Neuronal stem cell (in vitro differentiated cells): ENCODE results near the gene SLCO1B3.

Experiments used
- DNase-seq: peaks from one replicate; pipeline ENCODE4 v3.0.0-alpha.2; 2013; ENCODE audit warnings: low spot score
- H2AFZ ChIP-seq: one replicate; pipeline ENCODE4 v1.6.1; 2013; ENCODE audit warnings: mild to moderate bottlenecking, low read length, inconsistent platforms
- H2AK5ac ChIP-seq: 2 replicates; pipeline ENCODE4 v1.6.1; 2013; ENCODE audit warnings: low read depth, mild to moderate bottlenecking, inconsistent platforms, low read length, moderate library complexity, mixed read lengths
- H2BK120ac ChIP-seq: 2 replicates; pipeline ENCODE4 v1.6.1; 2013; ENCODE audit warnings: low read depth, mild to moderate bottlenecking, inconsistent platforms, low read length, moderate library complexity, mixed read lengths
- H2BK12ac ChIP-seq: one replicate; pipeline ENCODE4 v1.6.1; 2013; ENCODE audit warnings: low read length, inconsistent platforms
- H2BK15ac ChIP-seq: 2 replicates; pipeline ENCODE4 v1.6.1; 2013; ENCODE audit warnings: mild to moderate bottlenecking, low read length, inconsistent platforms, mixed read lengths
- H2BK5ac ChIP-seq: one replicate; pipeline ENCODE4 v1.6.1; 2013; ENCODE audit warnings: inconsistent platforms, mild to moderate bottlenecking, low read length, moderate library complexity
- H3K14ac ChIP-seq: one replicate; pipeline ENCODE4 v1.6.1; 2013; ENCODE audit warnings: low read length, inconsistent platforms
- H3K18ac ChIP-seq: 2 replicates; pipeline ENCODE4 v1.6.1; 2013; ENCODE audit warnings: low read length, inconsistent platforms
- H3K23ac ChIP-seq: 2 replicates; pipeline ENCODE4 v1.6.1; 2013; ENCODE audit warnings: low read depth, mild to moderate bottlenecking, mixed read lengths, low read length, inconsistent platforms; ENCODE audit not compliant: poor library complexity
- H3K27ac ChIP-seq: replicated peaks from 3 replicates; pipeline ENCODE4 v1.5.1; 2013; ENCODE audit warnings: low read length, inconsistent platforms
- H3K27me3 ChIP-seq, 3 experiments: 2 replicates each; pipeline ENCODE4 v1.6.1; 2013; ENCODE audit warnings: low read length in 3 of 3, mild to moderate bottlenecking in 2 of 3, inconsistent platforms in 1 of 3, low read depth in 1 of 3, mixed read lengths in 1 of 3, moderate library complexity in 1 of 3; ENCODE audit not compliant: control insufficient read depth in 3 of 3, insufficient read depth in 3 of 3
- H3K36me3 ChIP-seq, 2 donors: replicated peaks in 1 of 2; 2 replicates each; pipeline ENCODE4 v1.6.1; 2013; ENCODE audit warnings: low read length in 2 of 2; ENCODE audit not compliant: control insufficient read depth in 2 of 2, insufficient read depth in 2 of 2
- H3K4ac ChIP-seq: 2 replicates; pipeline ENCODE4 v1.6.1; 2013; ENCODE audit warnings: inconsistent platforms, mild to moderate bottlenecking, low read length, moderate library complexity
- H3K4me1 ChIP-seq, 2 donors: 1 replicate in 1 of 2; 2 replicates in 1 of 2; pipeline ENCODE4 v1.6.1; 2013; ENCODE audit warnings: low read length in 2 of 2, low read depth in 1 of 2; ENCODE audit not compliant: control insufficient read depth in 2 of 2, insufficient read depth in 1 of 2
- H3K4me2 ChIP-seq: one replicate; pipeline ENCODE4 v1.6.1; 2013; ENCODE audit warnings: mild to moderate bottlenecking, low read length, inconsistent platforms; ENCODE audit not compliant: insufficient read depth, poor library complexity, severe bottlenecking
- H3K4me3 ChIP-seq, 2 donors: 2 replicates each; pipeline ENCODE4 v1.5.1; 2013; ENCODE audit warnings: low read length in 2 of 2, mild to moderate bottlenecking in 2 of 2, inconsistent platforms in 1 of 2, moderate library complexity in 1 of 2
- H3K79me1 ChIP-seq: one replicate; pipeline ENCODE4 v1.6.1; 2013; ENCODE audit warnings: low read depth, mild to moderate bottlenecking, inconsistent platforms, low read length, moderate library complexity
- H3K9ac ChIP-seq: one replicate; pipeline ENCODE4 v1.6.1; 2013; ENCODE audit warnings: mild to moderate bottlenecking, low read depth, low read length, inconsistent platforms; ENCODE audit not compliant: poor library complexity
- H3K9me3 ChIP-seq, 2 donors: replicated peaks in 1 of 2; 2 replicates each; pipeline versions ENCODE3 to v1.6.1; 2013; ENCODE audit warnings: low read length in 2 of 2, mild to moderate bottlenecking in 2 of 2, inconsistent platforms in 1 of 2, low read depth in 1 of 2, mixed read lengths in 1 of 2, moderate library complexity in 1 of 2; ENCODE audit not compliant: control insufficient read depth in 2 of 2, insufficient read depth in 1 of 2
- H4K8ac ChIP-seq: one replicate; pipeline ENCODE4 v1.6.1; 2013; ENCODE audit warnings: low read depth, mild to moderate bottlenecking, inconsistent platforms, low read length, moderate library complexity
- H4K91ac ChIP-seq: one replicate; pipeline ENCODE4 v1.6.1; 2013; ENCODE audit warnings: low read length, low read depth, mild to moderate bottlenecking, inconsistent platforms; ENCODE audit not compliant: poor library complexity
- WGBS, 2 donors: extraction: QIAGEN DNeasy Blood & Tissue Kit; methylation state at CpG; one replicate each; pipeline ENCODE4 v1.1.7; 2013; ENCODE audit warnings: missing lambda C conversion rate in 2 of 2, mixed read lengths in 1 of 2; ENCODE audit not compliant: insufficient read length in 2 of 2, insufficient replicate concordance in 1 of 2; ENCODE audit errors: extremely low coverage in 2 of 2; 5-methylcytosine and 5-hydroxymethylcytosine counted together

SLCO1B3 gene

DNA sequence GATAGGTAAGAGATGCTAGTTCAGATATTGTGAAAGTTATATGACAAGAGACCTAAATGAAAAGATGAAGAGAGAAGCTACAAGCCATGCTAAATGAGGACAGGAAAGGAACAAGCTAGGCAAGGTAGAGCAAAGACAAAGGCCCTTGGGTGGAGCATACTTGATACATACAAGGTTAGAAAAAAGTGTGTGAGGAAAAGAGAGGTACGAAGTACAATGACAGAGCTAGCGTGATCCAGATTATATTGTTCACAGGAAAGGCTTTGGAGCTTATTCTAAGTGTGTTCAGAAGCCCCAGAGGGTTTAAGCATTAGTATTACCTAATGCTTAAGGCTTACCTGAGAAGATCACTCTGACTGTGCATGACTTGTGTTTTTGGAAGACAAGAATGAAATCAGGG is 75.0 kb downstream of the SLCO1B3 start:
- no peaks in the 10 kb centered on the region for H3K27me3 ChIP-seq
- H3K9me3 ChIP-seq, result peaks cover 0 to 7% of the 10 kb centered on the region in 2 donors
- H3K36me3 ChIP-seq, result no peaks in the 10 kb centered on the region
- no peak overlapping the region for H3K9ac ChIP-seq
- no peaks in the 10 kb centered on the region for H3K4me1 ChIP-seq
- no peak overlapping the region for H2BK120ac ChIP-seq
- H3K23ac ChIP-seq, result no peak overlapping the region
- no peak for DNase-seq
- H2AK5ac ChIP-seq, result no peak overlapping the region
- no peak overlapping the region for H3K27ac ChIP-seq
- H3K4ac ChIP-seq, result no peak overlapping the region
- H3K4me2 ChIP-seq, result no peak overlapping the region
- no peak overlapping the region for H3K14ac ChIP-seq
- H3K79me1 ChIP-seq, result no peaks in the 10 kb centered on the region
- no peak overlapping the region for H2BK5ac ChIP-seq
- no CpG with 5 or more reads among the region's 2 CpGs for WGBS, 2 donors
- H2BK15ac ChIP-seq, result no peak overlapping the region
- no peak overlapping the region for H4K91ac ChIP-seq
- H3K4me3 ChIP-seq, result no peak overlapping the region
- no peak overlapping the region for H4K8ac ChIP-seq
- no peak overlapping the region for H2AFZ ChIP-seq
- no peak overlapping the region for H2BK12ac ChIP-seq
- H3K18ac ChIP-seq, result no peak overlapping the region

DNA sequence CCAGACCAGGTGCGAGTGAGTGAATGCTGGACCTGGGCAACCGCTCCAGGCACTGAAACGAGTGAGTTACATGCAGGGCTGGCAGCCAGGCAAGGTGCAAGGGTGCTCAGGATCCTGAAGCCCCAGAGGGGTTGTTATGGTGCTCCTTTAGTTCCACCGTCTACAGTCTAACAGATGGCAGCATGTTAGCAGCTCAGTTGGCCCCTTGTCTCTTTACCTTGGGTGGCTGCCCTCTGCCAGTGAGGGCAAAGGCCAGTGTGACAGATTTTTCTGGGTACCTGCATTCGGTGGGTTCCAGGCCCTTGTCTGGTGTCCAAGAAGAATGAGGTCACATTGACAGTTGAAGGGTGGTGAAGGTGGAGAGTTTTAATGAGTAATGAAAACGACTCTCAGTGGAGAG is 106.8 kb downstream of the SLCO1B3 start:
- Histone ChIP-seq H3K4me1 (no peaks in the 10 kb centered on the region), H3K14ac (no peak overlapping the region), H3K36me3 (no peaks in the 10 kb centered on the region), H2BK5ac (no peak overlapping the region), H3K9me3 (peaks cover 0 to 3% of the 10 kb centered on the region in 2 donors), H3K27me3 (no peaks in the 10 kb centered on the region), H3K18ac (no peak overlapping the region), H3K4ac (no peak overlapping the region), H3K79me1 (no peaks in the 10 kb centered on the region), H2AK5ac (no peak overlapping the region), H3K23ac (no peak overlapping the region), H2AFZ (no peak overlapping the region), H2BK120ac (no peak overlapping the region), H2BK15ac (no peak overlapping the region), H3K4me3 (no peak overlapping the region), H3K4me2 (no peak overlapping the region), H4K8ac (no peak overlapping the region), H3K9ac (no peak overlapping the region), H2BK12ac (no peak overlapping the region), H4K91ac (no peak overlapping the region), H3K27ac (no peak overlapping the region)
- WGBS, 2 donors, result no CpG with 5 or more reads among the region's 6 CpGs
- no peak for DNase-seq

DNA sequence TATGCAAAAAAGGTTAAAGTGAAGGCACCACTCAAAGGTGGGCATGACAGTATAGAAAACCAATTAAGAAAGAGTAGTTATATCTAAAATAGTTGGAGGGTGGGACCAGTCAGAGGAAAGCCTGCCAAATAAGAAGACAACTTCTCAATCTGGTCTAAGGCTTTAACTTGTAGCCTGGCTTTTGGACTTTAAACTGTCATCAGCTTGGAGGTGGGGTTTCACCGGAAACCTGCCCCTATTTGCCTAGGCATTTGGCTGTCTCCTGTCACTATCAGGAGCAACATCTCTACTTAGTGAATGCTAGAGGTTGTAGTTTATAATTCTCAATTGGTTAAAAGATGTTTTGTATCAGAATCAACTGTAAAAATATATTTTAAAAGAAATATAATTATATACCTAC is 107.3 kb downstream of the SLCO1B3 start:
- Histone ChIP-seq H3K4me2 (no peak overlapping the region), H3K27ac (no peak overlapping the region), H2AFZ (no peak overlapping the region), H3K23ac (no peak overlapping the region), H2AK5ac (no peak overlapping the region), H3K36me3 (no peaks in the 10 kb centered on the region), H3K14ac (no peak overlapping the region), H3K18ac (no peak overlapping the region), H2BK15ac (no peak overlapping the region), H2BK120ac (no peak overlapping the region), H2BK12ac (no peak overlapping the region), H3K79me1 (no peaks in the 10 kb centered on the region), H3K9ac (no peak overlapping the region), H3K4me3 (no peak overlapping the region), H4K8ac (no peak overlapping the region), H3K4me1 (no peaks in the 10 kb centered on the region), H3K27me3 (no peaks in the 10 kb centered on the region), H4K91ac (no peak overlapping the region), H2BK5ac (no peak overlapping the region), H3K9me3 (peaks cover 0 to 3% of the 10 kb centered on the region in 2 donors), H3K4ac (no peak overlapping the region)
- no peak for DNase-seq
- no CpG with 5 or more reads among the region's 1 CpG for WGBS, 2 donors

DNA sequence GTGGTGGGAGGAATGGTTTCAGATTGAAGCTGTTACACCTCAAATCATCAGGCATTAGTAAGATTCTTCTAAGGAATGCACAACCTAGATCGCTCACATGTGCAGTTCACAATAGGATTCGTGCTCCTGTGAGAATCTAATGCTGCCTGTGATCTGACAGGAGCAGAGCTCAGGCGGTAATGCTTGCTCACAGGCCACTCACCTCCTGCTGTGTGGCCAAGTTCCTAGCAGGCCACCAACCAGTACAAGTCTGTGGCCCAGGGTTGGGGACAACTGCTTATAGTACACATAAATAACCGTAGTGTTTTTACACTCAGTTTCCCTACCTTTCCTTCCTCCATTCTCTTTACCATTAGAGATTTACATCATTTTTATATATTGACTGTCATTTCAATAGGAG is 121.4 kb downstream of the SLCO1B3 start:
- Histone ChIP-seq H3K4me2 (no peak overlapping the region), H3K27me3 (no peaks in the 10 kb centered on the region), H3K79me1 (no peaks in the 10 kb centered on the region), H4K8ac (no peak overlapping the region), H3K4me1 (no peaks in the 10 kb centered on the region), H4K91ac (no peak overlapping the region), H3K9ac (peak overlapping the region; percentile 21), H3K14ac (no peak overlapping the region), H3K4me3 (no peak overlapping the region), H2AK5ac (no peak overlapping the region), H3K23ac (no peak overlapping the region), H3K27ac (no peak overlapping the region), H2AFZ (peak overlapping the region; percentile 30), H3K9me3 (peaks cover 0 to 2% of the 10 kb centered on the region in 2 donors), H2BK120ac (no peak overlapping the region), H2BK12ac (no peak overlapping the region), H3K18ac (no peak overlapping the region), H3K4ac (no peak overlapping the region), H2BK15ac (no peak overlapping the region), H2BK5ac (no peak overlapping the region), H3K36me3 (no peaks in the 10 kb centered on the region)
- no peak for DNase-seq
- no CpG with 5 or more reads among the region's 4 CpGs for WGBS, 2 donors
